Endothelial cell of umbilical vein (primary cell): ENCODE results near the gene EIF3D. TPM values are rescaled to one million over a fixed set of nuclear protein-coding genes. Genes with fewer than 3 reads are reported as not detected.

Experiments used
- BruUV-seq: library from RNA; stranded (reverse); fragments of 400-500 nt; replicated peaks from 2 replicates; lab custom pipeline; 2021; lab: Mats Ljungman, UMichigan
- CTCF ChIA-PET: fragments of 300-600, 350-600 bp; sonication (Branson Sonifier 250); formaldehyde crosslinking; loops from one replicate; lab custom pipeline; 2021; ENCODE audit warnings: antibody characterized with exemption, inconsistent platforms; lab: Charles Lee
- POLR2A ChIA-PET: fragments of 300-600, 350-600 bp; sonication (Branson Sonifier 250); formaldehyde crosslinking; loops from one replicate; lab custom pipeline; 2021; ENCODE audit warnings: antibody characterized with exemption, inconsistent platforms; lab: Charles Lee
- DNase-seq: peaks from one replicate; pipeline ENCODE4 v3.0.0-alpha.2; 2011; ENCODE audit warnings: low read depth, low spot score
- FAIRE-seq: peaks from 2 replicates; lab custom pipeline; 2011; peaks lifted over from hg19 to GRCh38; lab: Jason Lieb, UNC
- H2AFZ ChIP-seq: 2 replicates; pipeline ENCODE4 v1.6.0; 2012; ENCODE audit warnings: low read depth, low read length, control low read depth, inconsistent platforms
- H3K27ac ChIP-seq: 2 replicates; pipeline ENCODE4 v1.5.1; 2011; ENCODE audit warnings: low read depth, mild to moderate bottlenecking, control low read depth, low read length, moderate library complexity; ENCODE audit not compliant: insufficient read depth
- H3K27me3 ChIP-seq, 2 experiments: 2 replicates each; pipeline versions ENCODE4 v1.6.0 to v1.6.1; 2011; ENCODE audit warnings: low read length in 2 of 2, mixed read lengths in 1 of 2; ENCODE audit not compliant: control insufficient read depth in 2 of 2, insufficient read depth in 2 of 2
- H3K36me3 ChIP-seq, 2 experiments: 2 replicates in 1 of 2; 3 replicates in 1 of 2; pipeline ENCODE4 v1.5.1; 2011; ENCODE audit warnings: low read length in 2 of 2, mild to moderate bottlenecking in 1 of 2, moderate library complexity in 1 of 2; ENCODE audit not compliant: control insufficient read depth in 2 of 2, insufficient read depth in 2 of 2; ENCODE audit errors: extremely low read depth in 1 of 2
- H3K4me1 ChIP-seq: 3 replicates; pipeline ENCODE4 v1.5.1; 2011; ENCODE audit warnings: mild to moderate bottlenecking, low read length; ENCODE audit not compliant: control insufficient read depth, insufficient read depth; ENCODE audit errors: extremely low read depth
- H3K4me2 ChIP-seq: 2 replicates; pipeline ENCODE4 v1.6.1; 2011; ENCODE audit warnings: low read length, control low read depth, mixed read lengths; ENCODE audit not compliant: insufficient read depth
- H3K4me3 ChIP-seq, 3 experiments: fragments of 200-600 bp in 1 of 3; sonication (generic), shearing (Covaris generic) in 1 of 3; replicated peaks in 1 of 3; 2 replicates each; pipeline ENCODE4 v1.5.1; 2011 to 2016; ENCODE audit warnings: control low read depth in 3 of 3, low read length in 3 of 3, mild to moderate bottlenecking in 2 of 3, inconsistent platforms in 1 of 3, low read depth in 1 of 3, moderate library complexity in 1 of 3; ENCODE audit not compliant: insufficient read depth in 1 of 3
- H3K79me2 ChIP-seq: 2 replicates; pipeline ENCODE4 v1.6.0; 2012; ENCODE audit warnings: low read length, inconsistent platforms; ENCODE audit not compliant: control insufficient read depth, insufficient read depth
- H3K9ac ChIP-seq: replicated peaks from 2 replicates; pipeline ENCODE3; 2011; ENCODE audit warnings: low read length, control low read depth; ENCODE audit not compliant: insufficient read depth; ENCODE audit errors: extremely low read depth
- H3K9me1 ChIP-seq: replicated peaks from 3 replicates; pipeline ENCODE4 v1.6.0; 2011; ENCODE audit warnings: mild to moderate bottlenecking, low read length; ENCODE audit not compliant: control insufficient read depth, insufficient read depth; ENCODE audit errors: extremely low read depth
- H3K9me3 ChIP-seq: replicated peaks from 2 replicates; pipeline ENCODE4 v1.5.1; 2012; ENCODE audit warnings: low read length, inconsistent platforms; ENCODE audit not compliant: control insufficient read depth, insufficient read depth
- H4K20me1 ChIP-seq: replicated peaks from 2 replicates; pipeline ENCODE3; 2011; ENCODE audit warnings: mild to moderate bottlenecking, low read length; ENCODE audit not compliant: control insufficient read depth, insufficient read depth; ENCODE audit errors: extremely low read depth
- EZH2 ChIP-seq: IDR thresholded peaks from 2 replicates; pipeline ENCODE4 v1.6.1; 2012; ENCODE audit warnings: borderline replicate concordance, low read depth, mild to moderate bottlenecking, moderate library complexity, low read length, inconsistent platforms; ENCODE audit not compliant: severe bottlenecking
- FOS ChIP-seq: IDR thresholded peaks from 2 replicates; pipeline ENCODE4 v1.6.1; 2011; ENCODE audit warnings: mild to moderate bottlenecking, low read length, moderate library complexity, borderline replicate concordance; ENCODE audit not compliant: insufficient read depth
- GATA2 ChIP-seq: IDR thresholded peaks from 2 replicates; pipeline ENCODE4 v1.7.0; 2011; ENCODE audit warnings: low read depth, mild to moderate bottlenecking, moderate library complexity, mixed read lengths, low read length; ENCODE audit not compliant: insufficient read length, insufficient read depth
- JUN ChIP-seq: IDR thresholded peaks from 2 replicates; pipeline ENCODE4 v1.6.1; 2011; ENCODE audit warnings: borderline replicate concordance, low read depth; ENCODE audit not compliant: insufficient read length, insufficient read depth
- MYC ChIP-seq: IDR thresholded peaks from one replicate; pipeline ENCODE4 v1.6.1; 2011; ENCODE audit warnings: mild to moderate bottlenecking, low read depth, low read length
- POLR2A ChIP-seq: IDR thresholded peaks from 2 replicates; pipeline ENCODE4 v1.6.1; 2012; ENCODE audit warnings: low read depth, mild to moderate bottlenecking, control low read depth, low read length
- POLR2AphosphoS5 ChIP-seq: IDR thresholded peaks from 2 replicates; pipeline ENCODE4 v1.6.1; 2012; ENCODE audit warnings: low read depth, mild to moderate bottlenecking, control low read depth, low read length, moderate library complexity; ENCODE audit not compliant: insufficient read depth
- dilution Hi-C: fragments of 300-500 bp; cut with MboI; formaldehyde crosslinking; loops from one replicate; pipeline ENCODE4 v1.15.0; 2019; ENCODE audit warnings: low sequenced_read_pairs; ENCODE audit not compliant: extremely low pct_ligation_motif_present
- intact Hi-C: fragments of 100-400 bp; cut with micrococcal nuclease; formaldehyde crosslinking; loops from one replicate; pipeline ENCODE4 v1.10.0; 2022
- polyA plus RNA-seq, 4 experiments: library from polyadenylated mRNA; depleted of rRNA in 3 of 4; stranded (reverse) in 3 of 4; unstranded in 1 of 4; fragments of >200 nt; gene quantifications; 2 replicates each; pipeline versions ENCODE4 v1.2.1 to v1.2.3, GENCODE V29; 2011 to 2012; ENCODE audit warnings: missing spikeins in 1 of 4
- total RNA-seq: library from RNA; stranded (reverse); gene quantifications from 2 replicates; pipeline ENCODE4 v1.2.3, GENCODE V29; 2021
- TF ChIP-seq, protein P1 (sequence below), 2 donors: IDR thresholded peaks; 1 replicate in 1 of 2; 2 replicates in 1 of 2; pipeline ENCODE4 v1.5.1; 2011; ENCODE audit warnings: low read length in 2 of 2, mild to moderate bottlenecking in 2 of 2, moderate library complexity in 2 of 2, control low read depth in 1 of 2, inconsistent platforms in 1 of 2, low read depth in 1 of 2; ENCODE audit not compliant: insufficient read depth in 1 of 2; ENCODE audit errors: extremely low read depth in 1 of 2
- TF ChIP-seq, protein P2 (sequence below): IDR thresholded peaks from 2 replicates; pipeline ENCODE4 v1.6.1; 2011; ENCODE audit not compliant: insufficient read depth, insufficient read length

Gene EIF3D
- total and polyA plus RNA-seq, 2 donors (not counting 3 experiments of a cell fraction or from before 2014, with no cell fraction given): 201 to 413 TPM

DNA sequence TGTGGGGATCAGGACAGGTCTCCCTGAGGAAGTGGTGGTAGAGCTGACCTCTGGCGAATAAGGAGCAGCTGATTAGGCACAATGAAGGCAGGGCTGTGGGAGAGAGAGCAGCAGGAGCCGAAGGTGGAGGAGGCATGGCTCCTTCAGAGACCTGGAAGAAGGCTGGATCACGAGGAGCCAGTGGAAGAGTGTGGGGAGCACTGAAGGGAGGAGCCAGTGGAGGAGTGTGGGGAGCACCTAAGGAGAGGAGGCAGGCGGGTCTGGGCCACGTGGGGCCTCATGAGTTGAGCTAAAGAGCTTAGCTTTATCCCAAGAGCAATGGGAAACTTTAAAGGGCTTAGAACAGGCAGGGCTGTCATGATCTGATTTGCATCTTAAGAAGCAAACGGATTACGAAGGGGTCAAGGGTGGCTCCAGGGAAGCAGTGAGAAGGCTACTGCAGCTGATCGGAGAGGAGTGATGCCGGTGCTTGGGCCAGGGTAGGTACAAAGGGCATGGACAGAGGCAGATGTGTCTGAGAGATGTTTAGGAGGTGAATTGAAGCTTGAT lies 44.9 kb upstream of the EIF3D start:
- dilution Hi-C loops: no loop called here
- H3K79me2 ChIP-seq: no peaks in the 10 kb centered on the region
- H3K4me3 ChIP-seq: no peak overlapping the region
- no peak overlapping the region for H3K27ac ChIP-seq
- H4K20me1 ChIP-seq: no peaks in the 10 kb centered on the region
- no peaks in the 10 kb centered on the region for H3K9me3 ChIP-seq
- BruUV-seq: no TSS peak
- no peaks in the 10 kb centered on the region for H3K36me3 ChIP-seq
- intact Hi-C loops: no loop called here
- TF ChIP-seq MYC (no peak), FOS (no peak), EZH2 (no peak), GATA2 (no peak), POLR2AphosphoS5 (no peak), JUN (no peak), POLR2A (no peak)
- TF ChIP-seq, protein P1, sequence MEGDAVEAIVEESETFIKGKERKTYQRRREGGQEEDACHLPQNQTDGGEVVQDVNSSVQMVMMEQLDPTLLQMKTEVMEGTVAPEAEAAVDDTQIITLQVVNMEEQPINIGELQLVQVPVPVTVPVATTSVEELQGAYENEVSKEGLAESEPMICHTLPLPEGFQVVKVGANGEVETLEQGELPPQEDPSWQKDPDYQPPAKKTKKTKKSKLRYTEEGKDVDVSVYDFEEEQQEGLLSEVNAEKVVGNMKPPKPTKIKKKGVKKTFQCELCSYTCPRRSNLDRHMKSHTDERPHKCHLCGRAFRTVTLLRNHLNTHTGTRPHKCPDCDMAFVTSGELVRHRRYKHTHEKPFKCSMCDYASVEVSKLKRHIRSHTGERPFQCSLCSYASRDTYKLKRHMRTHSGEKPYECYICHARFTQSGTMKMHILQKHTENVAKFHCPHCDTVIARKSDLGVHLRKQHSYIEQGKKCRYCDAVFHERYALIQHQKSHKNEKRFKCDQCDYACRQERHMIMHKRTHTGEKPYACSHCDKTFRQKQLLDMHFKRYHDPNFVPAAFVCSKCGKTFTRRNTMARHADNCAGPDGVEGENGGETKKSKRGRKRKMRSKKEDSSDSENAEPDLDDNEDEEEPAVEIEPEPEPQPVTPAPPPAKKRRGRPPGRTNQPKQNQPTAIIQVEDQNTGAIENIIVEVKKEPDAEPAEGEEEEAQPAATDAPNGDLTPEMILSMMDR (IDR thresholded peaks at IDR 0.05; ENCODE audit: extremely low read depth in 1 of 2, insufficient read depth in 1 of 2, low read depth in 1 of 2, low read length in 2 of 2): no peak
- TF ChIP-seq, protein P2, sequence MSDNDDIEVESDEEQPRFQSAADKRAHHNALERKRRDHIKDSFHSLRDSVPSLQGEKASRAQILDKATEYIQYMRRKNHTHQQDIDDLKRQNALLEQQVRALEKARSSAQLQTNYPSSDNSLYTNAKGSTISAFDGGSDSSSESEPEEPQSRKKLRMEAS: no peak
- ChIA-PET CTCF (interaction anchor here (1.1 kb wide), 1 partner anchor 27 kb away, joined by 3 read pairs; no protein-coding TSS in a partner anchor), POLR2A (no interaction called here)
- DNase-seq: no peak
- H3K4me2 ChIP-seq: no peak overlapping the region
- H3K9me1 ChIP-seq: no peaks in the 10 kb centered on the region
- no peak overlapping the region for H3K9ac ChIP-seq
- no peaks in the 10 kb centered on the region for H3K4me1 ChIP-seq
- no peak overlapping the region for H2AFZ ChIP-seq
- FAIRE-seq: no peak
- H3K27me3 ChIP-seq: no peaks in the 10 kb centered on the region
